H1 (cell line): Measurements from ENCODE around the gene VIPR1. TPM values are rescaled to one million over a fixed set of nuclear protein-coding genes. Genes with fewer than 3 reads are reported as not detected.
"Not testable (repeated sequence)": the region's sequence is repeated elsewhere in the genome, so short reads cannot be mapped to it uniquely, and the experiment has no call there.

Experiments
- CTCF ChIA-PET: fragments of 300-600 bp; sonication (Branson Sonifier 250); formaldehyde crosslinking; loops from one replicate; lab custom pipeline; 2021; ENCODE audit not compliant: partially characterized antibody; lab: Charles Lee
- POLR2A ChIA-PET: fragments of 300-600 bp; sonication (Branson Sonifier 250); formaldehyde crosslinking; loops from one replicate; lab custom pipeline; 2021; ENCODE audit warnings: inconsistent platforms; ENCODE audit not compliant: partially characterized antibody; lab: Charles Lee
- DNase-seq, 2 experiments: peaks; one replicate each; pipeline versions ENCODE4 v3.0.0 to v3.0.0-alpha.2; 2010 to 2022; ENCODE audit warnings: low spot score in 2 of 2, low read depth in 1 of 2, mixed read lengths in 1 of 2
- FAIRE-seq: peaks from 2 replicates; lab custom pipeline; 2011; peaks lifted over from hg19 to GRCh38; lab: Jason Lieb, UNC
- H2AFZ ChIP-seq: 2 replicates; pipeline ENCODE4 v1.8.1; 2012; ENCODE audit warnings: low read length, inconsistent platforms
- H2AK5ac ChIP-seq: 2 replicates; pipeline ENCODE4 v1.6.1; 2013; ENCODE audit warnings: low read depth, low read length
- H2BK120ac ChIP-seq: replicated peaks from 2 replicates; pipeline ENCODE3; 2013; ENCODE audit warnings: low read depth, low read length, inconsistent platforms
- H2BK12ac ChIP-seq: 2 replicates; pipeline ENCODE4 v1.6.1; 2013; ENCODE audit warnings: low read depth, low read length
- H2BK15ac ChIP-seq: 2 replicates; pipeline ENCODE4 v1.6.1; 2013; ENCODE audit warnings: low read length
- H2BK20ac ChIP-seq: 2 replicates; pipeline ENCODE4 v1.6.1; 2013; ENCODE audit warnings: low read length
- H2BK5ac ChIP-seq: 2 replicates; pipeline ENCODE4 v1.6.1; 2013; ENCODE audit warnings: low read depth, low read length
- H3K14ac ChIP-seq: 2 replicates; pipeline ENCODE4 v1.6.1; 2013; ENCODE audit warnings: inconsistent platforms; ENCODE audit not compliant: insufficient read length
- H3K18ac ChIP-seq: 2 replicates; pipeline ENCODE4 v1.6.1; 2013; ENCODE audit warnings: low read length; ENCODE audit errors: extremely low read depth
- H3K23ac ChIP-seq: 2 replicates; pipeline ENCODE4 v1.6.1; 2013; ENCODE audit warnings: inconsistent platforms; ENCODE audit not compliant: insufficient read length
- H3K23me2 ChIP-seq: 2 replicates; pipeline ENCODE4 v1.6.1; 2013; ENCODE audit warnings: low read depth, low read length
- H3K27ac ChIP-seq: 2 replicates; pipeline ENCODE4 v1.6.1; 2011; ENCODE audit warnings: low read depth, low read length, inconsistent platforms
- H3K27me3 ChIP-seq, 4 experiments: replicated peaks in 1 of 4; 1 replicate in 1 of 4; 2 replicates in 3 of 4; pipeline versions ENCODE4 v1.6.1 to v1.8.1; 2011 to 2013; ENCODE audit warnings: low read length in 3 of 4, mild to moderate bottlenecking in 3 of 4, inconsistent platforms in 2 of 4, mixed read lengths in 2 of 4, moderate library complexity in 1 of 4; ENCODE audit not compliant: control insufficient read depth in 3 of 4, insufficient read depth in 3 of 4; ENCODE audit errors: extremely low read depth in 1 of 4
- H3K36me3 ChIP-seq, 4 experiments: 2 replicates each; pipeline versions ENCODE4 v1.6.1 to v1.8.1; 2011 to 2013; ENCODE audit warnings: mild to moderate bottlenecking in 4 of 4, low read length in 3 of 4, moderate library complexity in 2 of 4, control low read depth in 1 of 4, inconsistent platforms in 1 of 4; ENCODE audit not compliant: insufficient read depth in 4 of 4, control insufficient read depth in 2 of 4
- H3K4ac ChIP-seq: replicated peaks from 2 replicates; pipeline ENCODE3; 2013; ENCODE audit warnings: low read length, low read depth, mixed read lengths, inconsistent platforms; ENCODE audit not compliant: insufficient read length
- H3K4me1 ChIP-seq, 4 experiments: replicated peaks in 1 of 4; 1 replicate in 1 of 4; 2 replicates in 3 of 4; pipeline versions ENCODE4 v1.6.1 to v1.8.1; 2011 to 2013; ENCODE audit warnings: low read length in 3 of 4, inconsistent platforms in 2 of 4, mixed read lengths in 1 of 4; ENCODE audit not compliant: insufficient read depth in 4 of 4, control insufficient read depth in 3 of 4
- H3K4me2 ChIP-seq, 2 experiments: 2 replicates each; pipeline versions ENCODE4 v1.6.1 to v1.8.1; 2011 to 2013; ENCODE audit warnings: low read depth in 2 of 2, low read length in 2 of 2, control low read depth in 1 of 2, inconsistent platforms in 1 of 2, mild to moderate bottlenecking in 1 of 2; ENCODE audit not compliant: insufficient read depth in 1 of 2
- H3K4me3 ChIP-seq, 4 experiments: fragments of 200-600, 300-600 bp in 1 of 4; sonication (generic), shearing (Covaris generic), sonication (Bioruptor Twin) in 1 of 4; 2 replicates each; pipeline versions ENCODE4 v1.5.1 to v1.8.1; 2011 to 2016; ENCODE audit warnings: low read length in 4 of 4, low read depth in 3 of 4, control low read depth in 2 of 4, inconsistent platforms in 2 of 4, mild to moderate bottlenecking in 2 of 4, mixed read lengths in 1 of 4, moderate library complexity in 1 of 4; ENCODE audit not compliant: insufficient read depth in 2 of 4; ENCODE audit errors: extremely low read depth in 1 of 4
- H3K56ac ChIP-seq: replicated peaks from 2 replicates; pipeline ENCODE3; 2013; ENCODE audit warnings: low read depth, mild to moderate bottlenecking, mixed read lengths, low read length, inconsistent platforms; ENCODE audit not compliant: insufficient read length
- H3K79me1 ChIP-seq: 2 replicates; pipeline ENCODE4 v1.6.1; 2013; ENCODE audit warnings: low read depth, low read length, control low read depth
- H3K79me2 ChIP-seq, 2 experiments: 2 replicates each; pipeline versions ENCODE4 v1.6.1 to v1.8.1; 2012 to 2013; ENCODE audit warnings: low read length in 2 of 2, mild to moderate bottlenecking in 2 of 2, inconsistent platforms in 1 of 2; ENCODE audit not compliant: insufficient read depth in 2 of 2, control insufficient read depth in 1 of 2
- H3K9ac ChIP-seq, 4 experiments: replicated peaks in 1 of 4; 1 replicate in 1 of 4; 2 replicates in 3 of 4; pipeline versions ENCODE4 v1.6.1 to v1.8.1; 2011 to 2013; ENCODE audit warnings: low read depth in 3 of 4, low read length in 3 of 4, control low read depth in 2 of 4, mild to moderate bottlenecking in 2 of 4, moderate library complexity in 2 of 4, inconsistent platforms in 1 of 4; ENCODE audit errors: extremely low read depth in 1 of 4
- H3K9me3 ChIP-seq, 2 experiments: 2 replicates each; pipeline versions ENCODE4 v1.6.1 to v1.8.1; 2012 to 2013; ENCODE audit warnings: mild to moderate bottlenecking in 2 of 2, moderate library complexity in 2 of 2, control low read depth in 1 of 2, inconsistent platforms in 1 of 2, low read depth in 1 of 2, low read length in 1 of 2, mixed read lengths in 1 of 2; ENCODE audit not compliant: insufficient read depth in 2 of 2
- H4K20me1 ChIP-seq, 2 experiments: replicated peaks in 1 of 2; 2 replicates each; pipeline versions ENCODE3 to v1.8.1; 2011 to 2013; ENCODE audit warnings: inconsistent platforms in 2 of 2, low read length in 2 of 2, mild to moderate bottlenecking in 1 of 2; ENCODE audit not compliant: insufficient read depth in 2 of 2, control insufficient read depth in 1 of 2
- H4K5ac ChIP-seq: 2 replicates; pipeline ENCODE4 v1.6.1; 2013; ENCODE audit warnings: low read length, low read depth, mixed read lengths, inconsistent platforms; ENCODE audit not compliant: insufficient read length
- H4K8ac ChIP-seq: 2 replicates; pipeline ENCODE4 v1.8.0; 2013; ENCODE audit warnings: mild to moderate bottlenecking, moderate library complexity, low read length, inconsistent platforms; ENCODE audit not compliant: insufficient read depth; ENCODE audit errors: extremely low read depth
- H4K91ac ChIP-seq: replicated peaks from 2 replicates; pipeline ENCODE3; 2013; ENCODE audit warnings: low read length, mixed read lengths, inconsistent platforms; ENCODE audit not compliant: insufficient read length
- CTBP2 ChIP-seq: IDR thresholded peaks from 2 replicates; pipeline ENCODE4 v1.7.0; 2011; ENCODE audit warnings: borderline replicate concordance, mild to moderate bottlenecking, moderate library complexity, mixed read lengths, low read length; ENCODE audit not compliant: insufficient read depth, insufficient read length
- PHF8 ChIP-seq: fragments of 200-600 bp; sonication (generic); conservative IDR thresholded peaks from 2 replicates; pipeline ENCODE4 v1.7.1; 2012; ENCODE audit warnings: low read depth, mild to moderate bottlenecking, inconsistent platforms, low read length, moderate library complexity
- RFX5 ChIP-seq: IDR thresholded peaks from 2 replicates; pipeline ENCODE4 v1.6.1; 2011; ENCODE audit warnings: low read depth, low read length, improper control_type of control experiment, borderline replicate concordance
- RNF2 ChIP-seq: fragments of 200-900, 300-1000 bp; sonication (generic); IDR thresholded peaks from 2 replicates; pipeline ENCODE4 v1.7.1; 2016; ENCODE audit warnings: borderline replicate concordance, low read depth, mild to moderate bottlenecking, antibody characterized with exemption, low read length; ENCODE audit not compliant: poor library complexity, severe bottlenecking; ENCODE audit errors: missing control alignments
- SIRT6 ChIP-seq: IDR thresholded peaks from one replicate; pipeline ENCODE4 v1.7.1; 2012; ENCODE audit warnings: low read length, inconsistent platforms
- SP4 ChIP-seq: IDR thresholded peaks from 2 replicates; pipeline ENCODE4 v1.6.1; 2012; ENCODE audit warnings: low read length, inconsistent platforms
- TAF1 ChIP-seq: IDR thresholded peaks from 2 replicates; pipeline ENCODE4 v1.6.1; 2011; ENCODE audit warnings: mild to moderate bottlenecking, low read depth, low read length
- WGBS, 2 experiments: shearing (Covaris generic) in 1 of 2; methylation state at CpG; one replicate each; pipeline versions ENCODE4 v1.1.6 to v1.1.7; 2013 to 2015; ENCODE audit warnings: low lambda C conversion rate in 2 of 2, mixed read lengths in 2 of 2, inconsistent platforms in 1 of 2, low coverage in 1 of 2, missing lambda C conversion rate in 1 of 2; ENCODE audit not compliant: insufficient replicate concordance in 2 of 2, insufficient coverage in 1 of 2, insufficient read length in 1 of 2; ENCODE audit errors: extremely low coverage in 1 of 2, missing lambda C conversion rate in 1 of 2; 5-methylcytosine and 5-hydroxymethylcytosine counted together
- polyA plus RNA-seq, 7 experiments: library from polyadenylated mRNA; depleted of rRNA in 3 of 7; stranded (reverse) in 5 of 7; unstranded in 2 of 7; fragments of >200 nt in 5 of 7; fragments of 200-250 nt in 2 of 7; gene quantifications; 1 replicate in 5 of 7; 2 replicates in 1 of 7; 4 replicates in 1 of 7; pipeline versions ENCODE4 v1.2.1 to v1.2.3, GENCODE V29; 2011 to 2013; ENCODE audit warnings: missing spikeins in 2 of 7, mixed read lengths in 2 of 7
- total RNA-seq: library from RNA; stranded (reverse); fragmentation: NEBNext Ultra II Directional; extraction: Animal tissue kit (Norgen Biotek cat#: 25700); gene quantifications from 2 replicates; pipeline ENCODE4 v1.2.1, GENCODE V29; 2021
- TF ChIP-seq, protein P1 (sequence below): IDR thresholded peaks from 2 replicates; pipeline ENCODE4 v1.6.1; 2011; ENCODE audit warnings: low read depth, mild to moderate bottlenecking, low read length; ENCODE audit not compliant: insufficient read depth

The VIPR1 gene
- total and polyA plus RNA-seq, 2 of the 8 experiments (the other 6 are each of a cell fraction or from before 2014, with no cell fraction given), result 7.8 to 10.1 TPM

DNA sequence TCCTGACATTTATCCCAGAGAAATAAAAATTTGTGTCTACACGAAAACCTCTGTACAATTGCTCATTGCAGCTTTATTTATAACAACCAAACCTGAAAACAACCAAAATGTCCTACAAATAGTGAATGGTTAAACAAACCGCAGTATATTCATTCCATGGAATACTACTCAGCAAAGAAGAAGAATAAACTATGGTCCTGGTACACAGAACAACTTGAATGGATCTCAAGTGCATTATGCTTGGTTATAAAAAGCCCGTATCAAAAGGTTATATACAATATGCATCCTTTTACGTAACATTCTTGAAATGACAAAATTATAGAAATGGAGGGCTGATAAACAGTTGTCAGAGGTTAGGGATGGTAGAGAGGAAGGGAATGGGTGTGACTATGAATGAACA, 75.6 kb downstream of the VIPR1 start (continued):
- TF ChIP-seq, protein P1, sequence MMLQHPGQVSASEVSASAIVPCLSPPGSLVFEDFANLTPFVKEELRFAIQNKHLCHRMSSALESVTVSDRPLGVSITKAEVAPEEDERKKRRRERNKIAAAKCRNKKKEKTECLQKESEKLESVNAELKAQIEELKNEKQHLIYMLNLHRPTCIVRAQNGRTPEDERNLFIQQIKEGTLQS, result no peak
- no peak for TF ChIP-seq SP4
- no peak for TF ChIP-seq TAF1
- TF ChIP-seq RNF2, result no peak
- no peak for TF ChIP-seq RFX5
- TF ChIP-seq PHF8, result no peak
- no peak for TF ChIP-seq SIRT6
- no peak for TF ChIP-seq CTBP2

DNA sequence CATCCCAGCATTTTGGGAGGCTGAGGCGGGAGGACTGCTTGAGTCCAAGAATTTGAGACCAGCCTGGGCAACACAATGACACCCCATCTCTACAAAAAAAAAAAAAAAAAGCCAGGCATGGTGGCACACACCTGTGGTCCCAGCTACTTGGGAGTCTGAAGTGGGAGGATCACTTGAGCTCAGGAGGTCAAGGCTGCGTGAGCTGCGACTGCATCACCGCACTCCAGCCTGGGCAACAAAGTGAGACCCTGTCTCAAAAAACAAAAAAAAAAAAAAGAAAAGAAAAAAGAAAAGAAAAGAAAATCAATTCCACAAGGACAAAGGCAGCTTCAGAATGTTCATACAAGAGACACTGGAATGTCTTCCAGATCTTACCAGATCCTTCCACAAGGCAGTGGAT, 76.9 kb downstream of the VIPR1 start:
- H4K20me1 ChIP-seq, H3K9ac ChIP-seq, H3K27me3 ChIP-seq, H2AFZ ChIP-seq, H4K5ac ChIP-seq, H3K27ac ChIP-seq, H2BK5ac ChIP-seq, DNase-seq, H2BK12ac ChIP-seq, FAIRE-seq, CTCF ChIA-PET, H3K18ac ChIP-seq, H3K56ac ChIP-seq, H3K4me2 ChIP-seq, H2BK120ac ChIP-seq, H4K8ac ChIP-seq, H3K14ac ChIP-seq, H4K91ac ChIP-seq, H3K4ac ChIP-seq, H3K79me1 ChIP-seq, H3K23ac ChIP-seq, H3K4me3 ChIP-seq, H2BK15ac ChIP-seq, H2AK5ac ChIP-seq, H2BK20ac ChIP-seq: not testable (repeated sequence)
- Histone ChIP-seq H3K9me3 (peaks cover 0 to 11% of the 10 kb centered on the region in 2 experiments; a peak in 2 of 4 replicates), H3K36me3 (peaks cover 0 to 10% (median 5%) of the 10 kb centered on the region in 4 experiments; a peak in 4 of 8 replicates), H3K79me2 (peaks cover 0 to 75% of the 10 kb centered on the region in 2 experiments; a peak in 3 of 4 replicates), H3K4me1 (peaks cover 2 to 14% (median 5%) of the 10 kb centered on the region in 4 experiments; a peak in 6 of 7 replicates), H3K23me2 (peaks cover 10% of the 10 kb centered on the region)
- POLR2A ChIA-PET, result interaction anchor here (1.1 kb wide), 1 partner anchor 21 kb away, joined by 4 read pairs; the partner anchor contains the start of gene NKTR
- 92% methylated on average over 1 of the region's 4 CpGs; no CpG with 5 or more reads in 1 of the 2 experiments for WGBS, 2 experiments
